B cell (primary cell): Measurements from ENCODE around the gene ADGRA3. TPM values are rescaled to one million over a fixed set of nuclear protein-coding genes. Genes with fewer than 3 reads are reported as not detected.

ENCODE experiments used
- ATAC-seq: fragments of 200-7000 bp; cut with Tn5 transposase; one replicate; pipeline ENCODE4 v1.10.0; 2021; ENCODE audit warnings: low read depth, mild to moderate bottlenecking, moderate number of reproducible peaks, moderate library complexity
- CTCF ChIA-PET: fragments of 350-600 bp; sonication (Branson Sonifier 250); formaldehyde crosslinking; loops from one replicate; lab custom pipeline; 2021; ENCODE audit warnings: antibody characterized with exemption, inconsistent platforms; lab: Charles Lee
- POLR2A ChIA-PET: fragments of 350-600 bp; sonication (Branson Sonifier 250); formaldehyde crosslinking; loops from one replicate; lab custom pipeline; 2021; ENCODE audit warnings: antibody characterized with exemption; lab: Charles Lee
- DNase-seq: peaks from one replicate; pipeline ENCODE4 v3.0.0; 2013
- H2AFZ ChIP-seq: 2 replicates; pipeline ENCODE4 v1.6.1; 2012; ENCODE audit warnings: mild to moderate bottlenecking, low read depth, low read length; ENCODE audit not compliant: insufficient read depth, poor library complexity, severe bottlenecking
- H3K27ac ChIP-seq, 2 donors: 1 replicate in 1 of 2; 2 replicates in 1 of 2; pipeline ENCODE4 v1.5.1; 2012 to 2013; ENCODE audit warnings: low read length in 2 of 2, mild to moderate bottlenecking in 2 of 2, moderate library complexity in 1 of 2
- H3K27me3 ChIP-seq, 4 experiments: fragments of 200-600 bp in 1 of 4; sonication (generic) in 1 of 4; replicated peaks in 1 of 4; 1 replicate in 2 of 4; 2 replicates in 2 of 4; pipeline versions ENCODE4 v1.6.1 to v1.7.0; 2013 to 2016; ENCODE audit warnings: low read length in 3 of 4, mild to moderate bottlenecking in 2 of 4, mixed read lengths in 1 of 4, moderate library complexity in 1 of 4; ENCODE audit not compliant: insufficient read depth in 4 of 4, control insufficient read depth in 3 of 4; ENCODE audit errors: control extremely low read depth in 1 of 4
- H3K36me3 ChIP-seq, 2 experiments: replicated peaks in 1 of 2; 1 replicate in 1 of 2; 2 replicates in 1 of 2; pipeline versions ENCODE4 v1.6.1 to v1.7.1; 2013; ENCODE audit warnings: low read length in 1 of 2; ENCODE audit not compliant: insufficient read depth in 2 of 2, control insufficient read depth in 1 of 2; ENCODE audit errors: control extremely low read depth in 1 of 2, extremely low read depth in 1 of 2
- H3K4me1 ChIP-seq, 2 donors: fragments of 200-600 bp in 1 of 2; sonication (generic) in 1 of 2; 1 replicate in 1 of 2; 2 replicates in 1 of 2; pipeline versions ENCODE4 v1.5.1 to v1.6.1; 2013 to 2017; ENCODE audit warnings: low read length in 2 of 2; ENCODE audit not compliant: control insufficient read depth in 2 of 2, insufficient read depth in 2 of 2
- H3K4me2 ChIP-seq: replicated peaks from 2 replicates; pipeline ENCODE3; 2012; ENCODE audit warnings: mild to moderate bottlenecking, low read depth, low read length; ENCODE audit not compliant: poor library complexity, severe bottlenecking
- H3K4me3 ChIP-seq, 5 experiments: fragments of 200-600 bp in 1 of 5; sonication (generic) in 1 of 5; 1 replicate in 3 of 5; 2 replicates in 2 of 5; pipeline versions ENCODE4 v1.5.1 to v1.7.0; 2011 to 2016; ENCODE audit warnings: low read length in 4 of 5, mild to moderate bottlenecking in 4 of 5, low read depth in 2 of 5, control low read depth in 1 of 5, moderate library complexity in 1 of 5; ENCODE audit not compliant: insufficient read depth in 1 of 5; ENCODE audit errors: control extremely low read depth in 1 of 5, extremely low read depth in 1 of 5
- H3K79me2 ChIP-seq: fragments of 200-600 bp; sonication (generic); one replicate; pipeline ENCODE4 v1.6.0; 2016; ENCODE audit warnings: low read length; ENCODE audit not compliant: control insufficient read depth, insufficient read depth
- H3K9ac ChIP-seq: fragments of 200-600 bp; sonication (generic); 2 replicates; pipeline ENCODE4 v1.6.1; 2017; ENCODE audit warnings: mild to moderate bottlenecking, low read length, moderate library complexity
- H3K9me3 ChIP-seq, 3 donors: one replicate each; pipeline versions ENCODE4 v1.6.1 to v1.7.1; 2013; ENCODE audit warnings: low read length in 2 of 3; ENCODE audit not compliant: control insufficient read depth in 2 of 3, insufficient read depth in 1 of 3; ENCODE audit errors: control extremely low read depth in 1 of 3
- H4K20me1 ChIP-seq: 2 replicates; pipeline ENCODE4 v1.6.0; 2012; ENCODE audit warnings: mild to moderate bottlenecking, low read length; ENCODE audit not compliant: insufficient read depth, control insufficient read depth, poor library complexity, severe bottlenecking
- H3K27ac Mint-ChIP-seq: one replicate; pipeline ENCODE4 v1.8.0; 2021; ENCODE audit warnings: mixed read lengths
- H3K27me3 Mint-ChIP-seq: one replicate; pipeline ENCODE4 v1.8.0; 2021; ENCODE audit warnings: mixed read lengths
- H3K4me1 Mint-ChIP-seq: one replicate; pipeline ENCODE4 v1.8.0; 2021; ENCODE audit warnings: mixed read lengths
- H3K4me3 Mint-ChIP-seq: one replicate; pipeline ENCODE4 v1.8.0; 2021; ENCODE audit warnings: mixed read lengths
- H3K9me3 Mint-ChIP-seq: one replicate; pipeline ENCODE4 v1.8.0; 2022; ENCODE audit warnings: mixed read lengths; ENCODE audit not compliant: insufficient read depth
- EZH2 ChIP-seq: IDR thresholded peaks from 2 replicates; pipeline ENCODE4 v1.6.1; 2012; ENCODE audit warnings: borderline replicate concordance, low read depth, mild to moderate bottlenecking, moderate library complexity, low read length; ENCODE audit not compliant: insufficient read depth, poor library complexity, severe bottlenecking
- WGBS: methylation state at CpG from one replicate; pipeline ENCODE4 v1.1.5; 2013; ENCODE audit warnings: missing lambda C conversion rate; ENCODE audit not compliant: insufficient coverage; 5-methylcytosine and 5-hydroxymethylcytosine counted together
- intact Hi-C: fragments of 100-400 bp; cut with micrococcal nuclease; formaldehyde crosslinking; loops from one replicate; pipeline ENCODE4 v1.10.0; 2022
- polyA plus RNA-seq: library from polyadenylated mRNA; depleted of rRNA; stranded (reverse); fragments of >200 nt; gene quantifications from 2 replicates; pipeline ENCODE4 v1.2.3, GENCODE V29; 2012
- total RNA-seq, 2 donors: library from RNA; stranded (reverse); fragments of 120-200 nt in 1 of 2; gene quantifications; 1 replicate in 1 of 2; 2 replicates in 1 of 2; pipeline versions ENCODE4 v1.2.3 to v1.2.4, GENCODE V29; 2013 to 2022
- TF ChIP-seq, protein P1 (sequence below): fragments of 200-600 bp; IDR thresholded peaks from one replicate; pipeline ENCODE4 v1.8.0; 2022; ENCODE audit warnings: antibody characterized with exemption, mild to moderate bottlenecking

ADGRA3 gene
- total and polyA plus RNA-seq, 2 donors (not counting 1 experiment from before 2014, with no cell fraction given), result 0.25 TPM; not detected in 1

DNA sequence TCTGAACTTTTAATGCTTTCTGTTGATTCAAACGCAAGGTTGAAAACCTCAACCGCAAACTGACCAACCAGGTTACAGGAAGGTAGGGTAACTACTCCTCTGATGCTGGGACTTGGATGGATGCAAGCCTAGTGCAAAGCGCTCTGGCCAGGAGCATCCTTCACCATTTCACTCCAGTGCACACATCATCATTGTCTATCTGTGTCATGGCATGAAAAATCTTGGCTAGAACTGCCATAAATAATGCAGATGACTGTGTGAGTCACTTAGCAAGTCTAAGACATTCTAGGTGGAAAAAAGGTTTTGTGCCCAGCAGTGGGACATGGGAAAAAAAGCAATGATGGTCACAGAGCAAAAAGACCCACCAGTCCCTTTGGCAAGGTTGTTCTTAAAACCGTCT lies 10.9 kb downstream of the ADGRA3 start:
- H3K27me3 ChIP-seq, result no peaks in the 10 kb centered on the region
- no peaks in the 10 kb centered on the region for H3K4me1 ChIP-seq
- Mint-ChIP-seq H3K9me3 (no peaks in the 10 kb centered on the region), H3K27ac (no peak overlapping the region), H3K4me1 (no peaks in the 10 kb centered on the region), H3K27me3 (no peaks in the 10 kb centered on the region), H3K4me3 (no peak overlapping the region)
- DNase-seq (no peak), ATAC-seq (no peak)
- TF ChIP-seq, protein P1, sequence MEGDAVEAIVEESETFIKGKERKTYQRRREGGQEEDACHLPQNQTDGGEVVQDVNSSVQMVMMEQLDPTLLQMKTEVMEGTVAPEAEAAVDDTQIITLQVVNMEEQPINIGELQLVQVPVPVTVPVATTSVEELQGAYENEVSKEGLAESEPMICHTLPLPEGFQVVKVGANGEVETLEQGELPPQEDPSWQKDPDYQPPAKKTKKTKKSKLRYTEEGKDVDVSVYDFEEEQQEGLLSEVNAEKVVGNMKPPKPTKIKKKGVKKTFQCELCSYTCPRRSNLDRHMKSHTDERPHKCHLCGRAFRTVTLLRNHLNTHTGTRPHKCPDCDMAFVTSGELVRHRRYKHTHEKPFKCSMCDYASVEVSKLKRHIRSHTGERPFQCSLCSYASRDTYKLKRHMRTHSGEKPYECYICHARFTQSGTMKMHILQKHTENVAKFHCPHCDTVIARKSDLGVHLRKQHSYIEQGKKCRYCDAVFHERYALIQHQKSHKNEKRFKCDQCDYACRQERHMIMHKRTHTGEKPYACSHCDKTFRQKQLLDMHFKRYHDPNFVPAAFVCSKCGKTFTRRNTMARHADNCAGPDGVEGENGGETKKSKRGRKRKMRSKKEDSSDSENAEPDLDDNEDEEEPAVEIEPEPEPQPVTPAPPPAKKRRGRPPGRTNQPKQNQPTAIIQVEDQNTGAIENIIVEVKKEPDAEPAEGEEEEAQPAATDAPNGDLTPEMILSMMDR, result no peak
- no peak for TF ChIP-seq EZH2
- H2AFZ ChIP-seq, result no peak overlapping the region
- H3K79me2 ChIP-seq, result no peaks in the 10 kb centered on the region
- H3K4me3 ChIP-seq, result no peak overlapping the region
- ChIA-PET CTCF (no interaction called here), POLR2A (no interaction called here)
- H3K4me2 ChIP-seq, result no peak overlapping the region
- no peak overlapping the region for H3K9ac ChIP-seq
- 100% methylated on average over 1 of the region's 4 CpGs for WGBS
- H4K20me1 ChIP-seq, result no peaks in the 10 kb centered on the region
- H3K9me3 ChIP-seq, result no peaks in the 10 kb centered on the region
- H3K36me3 ChIP-seq, result no peaks in the 10 kb centered on the region
- intact Hi-C loops, result no loop called here
- no peak overlapping the region for H3K27ac ChIP-seq

DNA sequence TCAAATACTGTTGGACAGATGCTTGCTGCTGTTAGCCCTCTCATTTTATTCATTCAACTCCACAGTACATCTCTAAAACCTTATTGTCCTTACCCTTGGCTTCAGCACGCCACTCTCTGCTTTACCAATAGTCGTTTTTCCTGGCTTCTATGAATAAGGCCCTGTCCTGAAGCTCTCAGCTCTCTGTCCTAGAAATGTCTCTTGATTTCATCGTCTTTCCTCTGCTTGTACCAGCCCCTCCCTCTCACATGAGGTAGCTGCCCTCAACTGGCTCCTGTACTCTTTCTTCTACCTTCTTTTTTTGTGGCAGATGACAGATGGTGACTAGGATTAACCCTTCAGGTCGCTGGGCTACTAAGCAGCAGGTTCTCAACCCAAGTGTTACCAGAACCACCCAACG lies 11.4 kb downstream of the ADGRA3 start:
- H3K27me3 ChIP-seq, result no peaks in the 10 kb centered on the region
- H3K4me3 Mint-ChIP-seq, result no peak overlapping the region
- no peaks in the 10 kb centered on the region for H3K4me1 ChIP-seq
- H3K27me3 Mint-ChIP-seq, result no peaks in the 10 kb centered on the region
- intact Hi-C loops, result no loop called here
- ChIA-PET CTCF (no interaction called here), POLR2A (no interaction called here)
- H3K9me3 Mint-ChIP-seq, result peaks cover under 1% of the 10 kb centered on the region
- ATAC-seq (no peak), DNase-seq (no peak)
- no peaks in the 10 kb centered on the region for H3K36me3 ChIP-seq
- 79% methylated on average over 4 of the region's 5 CpGs for WGBS
- no peak overlapping the region for H3K27ac ChIP-seq
- H3K4me3 ChIP-seq, result no peak overlapping the region
- no peaks in the 10 kb centered on the region for H3K4me1 Mint-ChIP-seq
- H3K79me2 ChIP-seq, result no peaks in the 10 kb centered on the region
- no peak overlapping the region for H3K4me2 ChIP-seq
- no peak overlapping the region for H3K27ac Mint-ChIP-seq
- no peaks in the 10 kb centered on the region for H3K9me3 ChIP-seq
- TF ChIP-seq EZH2, result no peak
- TF ChIP-seq, protein P1, result no peak
- no peak overlapping the region for H3K9ac ChIP-seq
- H2AFZ ChIP-seq, result no peak overlapping the region
- no peaks in the 10 kb centered on the region for H4K20me1 ChIP-seq
